Glutamatergic neuron (in vitro differentiated cells): ENCODE measurements around the gene SRCIN1. TPM values are rescaled to one million over a fixed set of nuclear protein-coding genes. Genes with fewer than 3 reads are reported as not detected.
"Not testable (repeated sequence)": the region's sequence is repeated elsewhere in the genome, so short reads cannot be mapped to it uniquely, and the experiment has no call there.

ENCODE experiments used
- DNase-seq: peaks from one replicate; pipeline ENCODE4 v3.0.0; 2022
- H3K27ac Mint-ChIP-seq: one replicate; pipeline ENCODE4 v1.8.0; 2020; ENCODE audit warnings: mild to moderate bottlenecking, mixed read lengths, inconsistent platforms; ENCODE audit not compliant: unreplicated experiment
- H3K27me3 Mint-ChIP-seq: one replicate; pipeline ENCODE4 v1.8.0; 2020; ENCODE audit warnings: mild to moderate bottlenecking, moderate library complexity, mixed read lengths, inconsistent platforms; ENCODE audit not compliant: unreplicated experiment
- H3K36me3 Mint-ChIP-seq: one replicate; pipeline ENCODE4 v1.8.0; 2020; ENCODE audit warnings: mild to moderate bottlenecking, mixed read lengths, inconsistent platforms; ENCODE audit not compliant: unreplicated experiment
- H3K4me1 Mint-ChIP-seq: one replicate; pipeline ENCODE4 v1.8.0; 2020; ENCODE audit warnings: mild to moderate bottlenecking, low read depth, mixed read lengths, inconsistent platforms; ENCODE audit not compliant: unreplicated experiment
- H3K4me3 Mint-ChIP-seq: one replicate; pipeline ENCODE4 v1.8.0; 2020; ENCODE audit warnings: mild to moderate bottlenecking, mixed read lengths, inconsistent platforms; ENCODE audit not compliant: unreplicated experiment
- H3K9me3 Mint-ChIP-seq: one replicate; pipeline ENCODE4 v1.8.0; 2020; ENCODE audit warnings: mild to moderate bottlenecking, moderate library complexity, mixed read lengths, inconsistent platforms; ENCODE audit not compliant: unreplicated experiment
- total RNA-seq: library from RNA; stranded (reverse); fragmentation: NEBNext Ultra II Directional; extraction: Animal tissue kit (Norgen Biotek cat#: 25700); gene quantifications from one replicate; pipeline ENCODE4 v1.2.1, GENCODE V29; 2021; ENCODE audit not compliant: unreplicated experiment
- TF ChIP-seq, protein P1 (sequence below): fragments of 200-600 bp; sonication (generic); IDR thresholded peaks from one replicate; pipeline ENCODE4 v1.5.0; 2021; ENCODE audit not compliant: partially characterized antibody, unreplicated experiment

SRCIN1 gene
- total RNA-seq, 1 donor from 2014 or later, result 20.8 TPM

DNA sequence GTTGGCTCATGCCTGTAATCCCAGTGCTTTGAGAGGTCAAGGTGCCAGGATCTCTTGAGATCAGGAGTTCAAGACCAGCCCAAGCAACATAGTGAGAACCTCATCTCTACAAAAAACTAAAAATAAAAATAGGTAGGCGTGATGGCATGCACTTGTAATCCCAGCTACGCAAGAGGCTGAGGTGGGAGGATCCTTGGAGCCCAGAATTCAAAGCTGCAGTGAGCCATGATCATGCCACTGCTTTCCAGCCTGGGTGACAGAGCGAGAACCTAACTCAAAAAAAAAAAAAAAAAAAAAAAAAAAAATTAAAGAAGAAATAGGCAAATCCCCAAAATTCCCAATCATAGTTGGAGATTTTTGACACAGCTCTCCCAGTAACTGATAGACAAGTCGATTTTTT, 32.2 kb upstream of the SRCIN1 start:
- TF ChIP-seq, protein P1, sequence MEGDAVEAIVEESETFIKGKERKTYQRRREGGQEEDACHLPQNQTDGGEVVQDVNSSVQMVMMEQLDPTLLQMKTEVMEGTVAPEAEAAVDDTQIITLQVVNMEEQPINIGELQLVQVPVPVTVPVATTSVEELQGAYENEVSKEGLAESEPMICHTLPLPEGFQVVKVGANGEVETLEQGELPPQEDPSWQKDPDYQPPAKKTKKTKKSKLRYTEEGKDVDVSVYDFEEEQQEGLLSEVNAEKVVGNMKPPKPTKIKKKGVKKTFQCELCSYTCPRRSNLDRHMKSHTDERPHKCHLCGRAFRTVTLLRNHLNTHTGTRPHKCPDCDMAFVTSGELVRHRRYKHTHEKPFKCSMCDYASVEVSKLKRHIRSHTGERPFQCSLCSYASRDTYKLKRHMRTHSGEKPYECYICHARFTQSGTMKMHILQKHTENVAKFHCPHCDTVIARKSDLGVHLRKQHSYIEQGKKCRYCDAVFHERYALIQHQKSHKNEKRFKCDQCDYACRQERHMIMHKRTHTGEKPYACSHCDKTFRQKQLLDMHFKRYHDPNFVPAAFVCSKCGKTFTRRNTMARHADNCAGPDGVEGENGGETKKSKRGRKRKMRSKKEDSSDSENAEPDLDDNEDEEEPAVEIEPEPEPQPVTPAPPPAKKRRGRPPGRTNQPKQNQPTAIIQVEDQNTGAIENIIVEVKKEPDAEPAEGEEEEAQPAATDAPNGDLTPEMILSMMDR, result no peak
- no peak for DNase-seq
- Mint-ChIP-seq H3K27ac (no peak overlapping the region), H3K27me3 (no peaks in the 10 kb centered on the region), H3K4me1 (no peaks in the 10 kb centered on the region), H3K4me3 (no peak overlapping the region), H3K36me3 (no peaks in the 10 kb centered on the region), H3K9me3 (no peaks in the 10 kb centered on the region)

DNA sequence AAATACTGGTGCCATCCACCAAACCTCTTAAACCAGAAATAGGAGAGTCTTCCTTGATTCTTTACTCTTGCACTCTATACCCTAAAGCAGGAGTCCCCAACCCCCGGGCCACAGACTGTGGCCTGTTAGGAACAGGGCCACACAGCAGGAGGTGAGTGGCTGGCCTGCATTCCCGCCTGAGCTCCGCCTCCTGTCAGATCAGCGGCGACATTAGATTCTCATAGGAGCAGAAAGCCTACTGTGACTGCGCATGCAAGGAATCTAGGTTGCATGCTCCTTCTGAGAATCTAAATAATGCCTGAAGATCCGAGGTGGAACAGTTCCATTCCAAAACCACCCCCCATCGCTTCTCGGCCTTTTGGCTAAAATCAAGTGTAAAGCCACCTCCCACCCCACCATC, 30.3 kb upstream of the SRCIN1 start:
- Mint-ChIP-seq H3K4me3 (no peak overlapping the region), H3K27ac (no peak overlapping the region), H3K27me3 (peaks cover 2% of the 10 kb centered on the region), H3K36me3 (no peaks in the 10 kb centered on the region), H3K4me1 (no peaks in the 10 kb centered on the region), H3K9me3 (peaks cover 1% of the 10 kb centered on the region)
- DNase-seq, result no peak
- TF ChIP-seq, protein P1, result no peak

DNA sequence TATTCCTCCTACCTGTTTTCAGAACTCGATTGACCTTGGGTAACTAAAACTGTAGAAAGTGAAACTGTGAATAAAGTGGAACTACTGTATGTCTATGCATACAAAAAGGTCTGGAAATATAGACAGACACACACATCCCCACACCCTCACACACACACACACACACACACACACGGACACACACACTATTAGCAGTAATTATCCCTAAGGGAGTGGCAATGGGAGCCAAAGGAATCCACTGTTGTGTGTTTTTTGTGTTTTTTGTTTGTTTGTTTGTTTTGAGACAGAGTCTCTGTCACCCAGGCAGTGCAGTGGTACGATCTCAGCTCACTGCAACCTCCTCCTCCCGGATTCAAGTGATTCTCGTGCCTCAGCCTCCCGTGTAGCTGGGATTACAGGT, 26.6 kb upstream of the SRCIN1 start:
- Mint-ChIP-seq H3K27ac (peak overlapping the region; percentile 59), H3K4me3 (no peak overlapping the region)

DNA sequence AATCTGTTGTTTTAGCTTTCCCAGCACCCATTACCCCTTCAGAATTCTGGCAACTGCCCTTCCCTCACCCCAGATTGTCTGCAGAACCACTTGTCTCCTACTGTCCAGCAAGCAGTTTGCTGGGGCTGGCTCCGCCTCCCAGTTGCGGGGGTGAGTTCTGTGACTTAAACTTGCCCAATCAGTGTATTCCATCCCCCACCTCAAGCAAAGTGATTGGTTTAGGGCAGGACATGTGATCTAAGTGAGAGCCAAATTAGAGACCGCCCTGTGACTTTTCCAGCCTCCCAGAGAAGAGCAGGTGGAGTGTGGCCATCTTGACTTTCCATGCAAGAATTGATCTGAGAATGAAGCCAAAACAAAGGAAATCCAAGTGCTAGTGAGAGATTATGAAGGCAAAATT, 22.7 kb upstream of the SRCIN1 start:
- Mint-ChIP-seq H3K9me3 (peaks cover 7% of the 10 kb centered on the region), H3K4me1 (no peaks in the 10 kb centered on the region), H3K36me3 (no peaks in the 10 kb centered on the region), H3K4me3 (no peak overlapping the region), H3K27me3 (peaks cover 2% of the 10 kb centered on the region), H3K27ac (no peak overlapping the region)
- no peak for DNase-seq
- TF ChIP-seq, protein P1, result no peak

More for the DNA sequence above, 26.6 kb upstream of the SRCIN1 start:
- no peak for DNase-seq
- TF ChIP-seq, protein P1, result no peak
- Mint-ChIP-seq H3K36me3 (no peaks in the 10 kb centered on the region), H3K9me3 (peaks cover 7% of the 10 kb centered on the region), H3K27me3 (peaks cover 2% of the 10 kb centered on the region), H3K4me1 (no peaks in the 10 kb centered on the region)

DNA sequence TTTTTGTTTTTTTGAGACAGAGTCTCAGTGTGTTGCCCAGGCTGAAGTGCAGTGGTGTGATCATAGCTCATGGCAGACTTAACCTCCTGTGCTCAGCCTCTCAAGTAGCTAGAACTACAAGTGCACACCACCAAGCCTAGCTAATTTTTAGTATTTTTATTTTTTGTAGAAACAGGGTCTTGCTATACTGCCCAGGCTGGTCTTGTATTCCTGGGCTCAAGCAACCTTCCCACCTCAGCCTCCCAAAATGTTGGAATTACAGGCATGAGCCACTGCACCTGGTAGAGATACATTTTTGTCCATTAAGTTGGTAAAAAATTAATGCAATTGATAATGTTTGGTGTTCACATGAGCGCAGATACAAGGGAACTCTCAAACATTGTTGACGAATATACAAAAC, 22.2 kb upstream of the SRCIN1 start:
- Mint-ChIP-seq H3K36me3 (no peaks in the 10 kb centered on the region), H3K4me3 (no peak overlapping the region), H3K27me3 (peaks cover 2% of the 10 kb centered on the region), H3K9me3 (peaks cover 7% of the 10 kb centered on the region), H3K27ac (no peak overlapping the region), H3K4me1 (no peaks in the 10 kb centered on the region)
- no peak for DNase-seq
- TF ChIP-seq, protein P1, result no peak

DNA sequence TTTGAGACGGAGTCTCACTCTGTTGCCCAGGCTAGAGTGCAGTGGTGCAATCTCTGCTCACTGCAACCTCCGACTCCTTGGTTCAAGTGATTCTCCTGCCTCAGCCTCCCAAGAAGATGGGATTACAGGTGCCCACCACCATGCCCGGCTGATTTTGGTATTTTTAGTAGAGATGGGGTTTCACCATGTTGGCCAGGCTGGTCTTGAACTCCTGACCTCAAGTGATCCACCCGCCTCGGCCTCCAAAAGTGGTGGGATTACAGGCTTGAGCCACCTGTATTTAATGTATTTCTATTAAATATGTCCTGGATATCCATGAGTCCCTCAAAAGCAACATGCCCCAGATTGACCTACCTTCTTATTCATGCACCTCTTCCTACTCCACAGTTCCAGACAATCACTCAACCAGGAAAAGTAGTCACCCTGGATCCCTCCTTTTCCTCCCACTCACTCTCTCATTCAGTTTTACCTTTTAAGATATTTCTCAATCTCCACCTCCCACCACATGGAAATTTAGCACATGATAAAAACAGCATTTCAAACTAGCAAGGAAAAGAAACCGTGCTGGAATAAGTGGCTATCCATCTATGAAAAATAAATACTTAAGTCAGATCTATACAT, 21.0 kb upstream of the SRCIN1 start:
- not testable (repeated sequence) for H3K27me3 Mint-ChIP-seq, H3K4me3 Mint-ChIP-seq, H3K36me3 Mint-ChIP-seq, H3K4me1 Mint-ChIP-seq, H3K27ac Mint-ChIP-seq, H3K9me3 Mint-ChIP-seq, DNase-seq
